Activated naive CD4-positive, alpha-beta T cell treated with Interleukin-2 at 50 U/mL for 16 hours (primary cell): ENCODE measurements around the gene MMP20.

ENCODE experiments used
- DNase-seq: peaks from one replicate; pipeline ENCODE4 v3.0.0-alpha.2; 2020

Gene MMP20

DNA sequence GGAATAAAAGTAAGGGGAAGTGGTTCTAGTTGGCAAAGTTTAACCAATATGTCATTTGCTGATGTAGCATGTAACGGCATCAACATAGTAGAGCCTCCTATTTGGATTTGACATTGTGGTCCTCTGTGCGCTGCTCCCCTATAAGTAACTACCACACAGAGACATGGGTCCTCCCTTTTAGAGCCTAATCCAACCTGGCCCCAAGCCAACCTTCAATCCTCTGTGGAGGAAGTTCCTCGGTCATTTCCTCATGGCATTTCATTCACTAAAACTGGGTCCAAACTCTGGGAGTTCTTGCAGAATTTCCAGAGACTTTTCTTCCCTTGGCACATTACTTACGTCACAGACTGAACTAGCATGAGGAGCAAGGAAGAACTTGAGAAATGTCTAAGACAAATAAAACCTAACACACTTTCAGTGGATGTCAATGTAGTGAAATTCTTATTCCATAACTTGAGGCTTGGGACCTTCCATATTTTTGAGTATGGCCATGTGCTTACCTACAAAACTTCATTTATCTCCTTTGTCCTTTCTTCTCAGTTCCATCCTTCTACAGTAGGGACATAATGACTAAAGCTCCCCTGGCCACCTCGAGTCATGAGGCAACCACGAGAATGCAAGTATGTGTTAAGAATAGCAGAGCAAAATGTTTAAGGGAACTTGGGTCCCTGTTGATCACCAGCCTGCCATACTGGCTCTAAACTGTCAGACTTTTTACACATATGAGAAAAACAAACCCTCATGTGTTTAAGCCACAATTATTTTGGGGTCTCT, 34.7 kb downstream of the MMP20 start:
- DNase-seq: no peak

DNA sequence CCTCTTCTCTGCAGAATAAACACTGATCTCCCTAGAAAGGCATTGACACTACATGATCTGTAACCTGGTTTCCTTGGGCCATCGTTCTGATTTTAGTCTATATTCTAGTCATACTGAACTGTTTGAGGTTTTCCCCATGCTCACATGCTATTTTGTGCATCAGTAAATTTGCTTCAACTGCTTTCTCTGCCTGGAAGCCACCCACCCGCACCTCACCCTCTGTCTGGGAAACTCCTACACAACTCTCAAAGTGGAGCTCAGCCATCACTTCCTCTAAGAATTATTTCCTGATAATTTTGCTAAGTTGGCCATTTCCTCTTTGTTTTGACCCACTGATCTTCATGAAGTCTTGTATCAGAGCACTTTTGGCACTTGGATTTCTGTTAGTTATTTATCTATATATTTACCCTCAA, 36.1 kb downstream of the MMP20 start:
- peak; percentile 14 for DNase-seq

DNA sequence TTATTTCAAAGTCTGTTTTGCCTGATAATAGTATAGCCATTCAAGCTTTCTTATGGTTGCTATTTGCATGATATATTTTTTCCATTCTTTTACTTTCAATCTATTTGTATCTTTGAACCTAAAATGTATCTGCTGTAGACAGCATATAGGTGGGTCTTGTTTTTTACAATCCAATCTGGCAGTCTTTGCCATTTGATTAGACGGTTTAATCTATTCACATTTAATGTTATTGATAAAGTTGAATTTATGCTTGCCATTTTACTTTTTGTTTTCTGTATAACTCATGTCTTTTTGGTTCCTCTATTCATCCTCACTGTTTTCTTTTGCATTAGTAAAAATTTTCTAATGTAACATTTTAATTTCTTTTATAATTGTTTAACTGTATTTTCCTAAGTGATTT, 37.4 kb downstream of the MMP20 start:
- DNase-seq: no peak

DNA sequence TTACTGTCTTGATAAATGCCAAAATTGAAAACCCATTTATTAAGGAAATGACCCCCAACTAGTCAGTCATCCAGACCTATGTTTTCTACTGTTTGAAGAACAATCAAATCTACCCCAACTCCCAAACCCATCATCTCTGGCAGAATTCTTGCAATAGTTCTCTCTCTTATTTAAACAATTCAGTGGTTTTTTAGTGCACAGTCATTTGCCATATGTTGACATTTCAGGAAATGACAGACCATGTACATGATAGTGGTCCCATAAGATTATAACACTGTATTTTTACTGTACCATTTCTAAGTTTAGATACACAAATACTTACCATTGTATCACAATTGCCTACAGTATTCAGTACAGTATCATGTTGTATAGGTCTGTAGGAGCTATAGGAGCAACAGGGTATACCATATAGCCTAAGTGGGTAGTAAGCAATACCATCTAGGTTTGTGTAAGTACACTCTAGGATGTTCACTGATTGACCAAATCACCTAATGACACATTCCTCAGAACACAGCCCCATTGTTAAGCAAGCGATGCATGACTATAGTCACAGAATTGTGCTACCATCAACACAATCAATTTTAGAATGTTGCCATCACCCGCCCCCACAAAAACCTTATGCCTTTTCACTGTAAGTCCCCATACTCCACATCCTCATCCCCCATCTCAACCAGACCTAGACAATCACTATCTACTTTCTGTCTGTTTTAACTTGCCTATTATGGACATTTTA, 41.8 kb downstream of the MMP20 start:
- DNase-seq: no peak

DNA sequence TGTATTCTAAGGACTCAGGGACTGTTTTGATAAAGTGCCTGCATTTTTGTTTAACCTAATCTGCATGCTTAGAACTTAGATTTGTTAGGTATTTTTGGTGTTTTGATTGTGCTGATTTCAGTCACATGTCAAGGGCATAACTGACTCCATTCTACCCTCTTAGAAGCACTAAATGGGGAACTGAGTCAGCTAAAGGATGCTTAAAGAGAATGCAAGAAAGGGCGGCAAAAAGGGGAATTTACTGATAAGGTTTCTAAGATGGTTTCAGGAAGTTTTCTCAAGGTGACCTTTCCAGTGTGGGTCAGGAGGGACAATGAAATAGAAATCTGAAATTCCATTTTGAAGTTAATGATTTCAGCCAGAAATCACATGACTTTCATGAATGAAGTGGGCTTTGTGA, 43.0 kb downstream of the MMP20 start:
- DNase-seq: no peak

DNA sequence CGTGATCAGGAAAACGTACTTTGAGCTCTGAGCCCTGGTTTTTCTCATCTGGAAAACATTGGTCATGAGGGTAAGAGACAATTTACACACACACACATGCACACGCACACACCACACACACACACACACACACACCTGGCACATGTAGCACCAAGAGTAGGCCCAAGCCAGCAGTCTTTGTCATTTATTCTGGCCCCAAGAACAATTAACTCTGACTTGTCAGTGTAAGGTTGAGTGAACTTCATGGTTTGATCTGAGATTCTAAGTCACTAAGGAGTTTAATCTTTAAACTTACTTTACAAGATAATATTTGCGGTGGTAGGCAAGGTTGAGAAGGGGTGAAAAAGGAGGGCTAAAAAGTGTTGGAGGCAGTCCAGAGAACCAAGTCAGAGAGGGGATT, 44.1 kb downstream of the MMP20 start:
- no peak for DNase-seq

DNA sequence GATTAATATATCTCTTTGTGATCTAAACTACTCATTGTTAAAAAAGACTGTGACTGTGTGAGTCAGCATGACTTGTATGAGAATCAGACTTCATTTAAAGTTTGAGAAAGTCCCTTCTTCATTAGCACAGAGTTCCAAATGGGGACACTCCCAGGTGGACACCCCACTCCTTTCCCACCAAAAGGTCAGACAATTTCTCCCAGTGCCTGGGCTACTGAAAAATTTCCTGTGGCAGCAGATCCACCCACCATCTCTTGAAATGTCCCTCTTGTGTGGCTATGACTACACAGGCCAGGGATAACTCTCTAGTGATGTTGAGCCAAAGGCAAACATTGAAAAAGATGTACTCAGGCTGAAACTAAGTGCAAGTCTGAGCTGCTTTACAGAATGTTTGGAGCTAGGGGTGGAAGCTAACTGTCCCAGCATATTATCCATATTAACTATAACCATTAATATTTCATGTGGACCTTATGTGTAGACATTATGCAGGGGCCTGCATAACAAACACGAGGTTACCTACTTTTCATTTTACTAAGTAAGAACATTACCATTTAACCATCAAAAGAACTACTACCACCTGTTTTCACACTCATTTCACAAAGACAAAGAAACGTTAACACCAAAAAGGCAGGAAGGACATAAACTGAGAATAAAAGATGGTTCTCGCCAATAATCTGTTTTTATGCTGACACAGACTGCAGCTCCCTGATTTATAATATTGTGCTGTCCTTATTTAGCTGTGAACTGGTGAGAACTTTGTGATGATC, 44.8 kb downstream of the MMP20 start:
- DNase-seq: no peak

DNA sequence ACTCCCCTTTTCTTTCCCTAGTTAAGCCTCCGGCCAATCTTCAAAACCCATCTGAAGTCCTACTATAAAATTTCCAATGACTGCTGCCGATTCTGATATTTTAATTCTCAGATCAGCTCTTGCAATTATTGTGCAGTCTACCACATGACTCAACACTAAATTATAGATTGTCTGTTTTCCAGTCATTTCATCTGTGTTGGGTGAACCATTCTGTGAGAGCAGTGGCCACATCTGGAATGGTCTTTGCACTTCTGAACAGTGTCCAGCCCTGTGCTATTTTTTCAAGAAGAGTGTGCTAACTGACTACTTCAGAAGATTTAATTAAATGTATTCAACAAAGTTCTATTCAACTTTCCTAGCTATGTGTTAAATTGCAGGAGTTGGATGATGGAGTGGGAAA, 47.4 kb downstream of the MMP20 start:
- DNase-seq: no peak

DNA sequence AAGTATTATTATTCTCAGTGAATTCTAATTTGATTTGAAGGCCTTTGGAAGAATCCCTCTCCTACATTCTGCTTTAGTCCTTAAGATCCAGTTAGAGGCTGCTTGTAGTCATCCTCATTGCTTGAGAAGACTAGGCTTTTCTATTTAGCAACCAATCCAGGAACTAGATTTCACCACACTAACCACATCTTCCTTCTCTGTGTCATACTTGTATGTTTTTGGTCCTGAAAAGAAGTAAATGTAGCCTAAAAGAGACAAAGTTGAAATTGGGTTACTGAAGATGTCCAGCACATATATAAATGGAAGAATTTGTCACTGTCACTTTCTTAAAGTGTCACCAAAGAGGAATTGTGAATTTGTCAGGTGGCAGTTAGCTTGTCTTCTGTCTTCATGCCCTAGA, 48.0 kb downstream of the MMP20 start:
- no peak for DNase-seq

DNA sequence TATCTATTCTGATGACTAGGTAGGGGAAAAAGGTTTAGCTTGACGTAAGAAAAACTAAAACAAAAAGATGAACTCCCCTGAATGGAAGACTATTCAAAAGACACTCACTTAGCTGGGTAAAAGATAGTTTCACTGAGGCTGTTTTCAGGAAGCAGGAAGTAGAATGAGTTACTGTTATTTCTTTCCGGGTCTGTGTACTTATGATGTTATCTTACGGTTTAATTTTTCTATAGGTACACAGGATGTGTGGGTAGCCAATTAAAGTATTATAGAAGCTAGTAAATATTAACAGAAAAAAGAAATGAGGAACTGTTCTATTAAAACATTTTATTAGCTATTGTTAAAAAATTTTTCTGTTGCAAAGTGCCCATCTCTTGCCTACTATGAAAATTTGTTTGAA, 48.8 kb downstream of the MMP20 start:
- DNase-seq: no peak

DNA sequence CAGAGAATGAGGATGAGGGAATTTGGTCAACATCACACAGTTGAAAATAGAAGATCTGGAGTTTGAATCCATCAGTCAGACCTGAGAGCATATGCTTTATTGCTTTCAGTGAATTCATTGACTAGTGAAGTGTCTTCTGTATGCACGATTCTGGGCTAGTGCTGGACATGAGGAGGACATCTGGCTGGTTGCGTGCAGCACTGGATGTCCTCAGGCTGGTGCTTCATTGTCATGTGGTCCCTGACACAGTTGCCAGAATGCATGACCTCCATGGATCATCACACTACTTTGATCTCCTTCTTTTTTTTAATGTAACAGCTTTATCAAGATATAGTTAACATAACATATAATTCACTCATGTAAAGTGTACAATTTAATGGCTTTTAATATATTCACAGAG, 50.1 kb downstream of the MMP20 start:
- DNase-seq: no peak

DNA sequence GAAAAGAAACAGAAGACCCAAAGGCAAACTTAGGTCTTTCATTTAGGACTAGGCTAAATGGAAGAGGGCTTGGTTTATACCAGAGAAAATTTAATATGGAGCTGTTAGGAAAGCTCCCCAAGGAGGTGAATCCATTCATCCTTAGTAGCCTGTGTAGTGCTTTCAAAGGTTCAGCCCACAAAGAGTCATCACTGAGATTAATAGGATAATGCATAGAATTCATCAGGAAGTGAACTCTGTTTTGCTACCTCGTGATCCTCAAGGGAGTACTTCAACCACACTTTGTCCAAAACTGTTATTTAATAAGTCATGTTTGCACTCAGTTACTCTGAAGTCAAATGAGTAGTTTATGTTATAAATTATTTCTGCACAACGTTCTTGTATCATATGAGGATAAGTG, 51.3 kb downstream of the MMP20 start:
- DNase-seq: no peak

DNA sequence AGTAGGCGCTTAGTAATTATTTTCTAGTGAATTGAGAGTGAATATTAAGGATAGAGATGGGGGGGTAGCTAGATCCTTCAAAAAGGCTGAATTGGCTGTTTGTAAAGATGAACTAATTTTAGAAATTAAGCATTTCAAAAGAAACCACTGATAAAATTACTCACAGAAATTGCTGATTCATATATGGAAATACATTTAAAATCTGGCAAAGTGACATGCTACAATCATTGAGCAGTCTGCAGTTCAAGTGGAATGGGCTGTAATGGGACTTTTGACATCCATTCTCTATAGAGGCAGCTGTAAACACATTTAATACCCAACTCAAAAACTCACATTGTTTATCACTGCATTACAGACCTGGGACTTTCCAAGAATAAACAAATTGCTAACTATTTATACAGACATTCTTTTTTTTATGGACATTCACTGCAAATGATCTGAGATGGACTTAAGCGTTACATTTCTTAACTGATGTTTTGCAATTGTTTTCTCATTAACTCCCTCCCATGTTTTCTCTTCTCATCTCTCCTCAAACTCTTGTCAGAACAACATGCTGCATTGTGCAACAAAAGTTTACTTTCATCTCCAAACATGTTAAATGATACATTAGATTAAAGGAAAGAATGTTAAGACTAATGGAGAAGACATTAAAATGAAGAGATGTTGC, 52.4 kb downstream of the MMP20 start:
- DNase-seq: no peak

DNA sequence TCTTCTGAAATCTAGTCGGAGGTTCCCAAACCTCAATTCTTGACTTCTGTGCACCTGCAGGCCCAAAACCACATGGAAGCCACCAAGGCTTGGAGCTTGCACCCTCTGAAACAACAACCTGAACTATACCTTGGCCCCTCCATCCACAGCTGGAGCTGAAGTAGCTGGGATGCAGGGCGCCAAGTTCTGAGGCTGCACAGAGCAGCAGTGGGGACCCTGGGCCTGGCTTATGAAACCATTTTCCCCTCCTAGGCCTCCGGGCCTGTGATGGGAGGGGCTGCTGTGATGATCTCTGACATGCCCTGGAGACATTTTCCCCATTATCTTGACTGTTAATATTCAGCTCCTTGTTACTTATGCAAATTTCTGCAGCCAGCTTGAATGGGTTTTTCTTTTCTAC, 56.3 kb downstream of the MMP20 start:
- no peak for DNase-seq

DNA sequence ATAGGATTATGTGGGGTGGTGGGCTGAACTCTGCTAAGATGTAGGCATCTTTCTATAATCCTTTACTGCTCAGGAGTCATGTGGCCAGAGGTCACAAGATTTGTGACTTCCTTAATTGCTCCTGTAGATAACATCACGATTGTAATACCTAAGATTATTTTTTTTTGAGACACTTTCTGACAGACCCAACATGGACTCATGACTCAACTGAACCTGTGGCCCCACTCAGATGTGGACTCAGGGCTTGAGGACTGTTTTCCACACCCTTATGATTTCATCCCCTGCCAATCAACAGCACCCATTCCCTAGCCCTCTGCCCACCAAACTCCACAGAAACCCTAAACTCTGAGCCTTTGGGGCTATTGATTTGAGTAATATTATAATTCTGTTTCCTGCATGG, 59.0 kb downstream of the MMP20 start:
- no peak for DNase-seq

DNA sequence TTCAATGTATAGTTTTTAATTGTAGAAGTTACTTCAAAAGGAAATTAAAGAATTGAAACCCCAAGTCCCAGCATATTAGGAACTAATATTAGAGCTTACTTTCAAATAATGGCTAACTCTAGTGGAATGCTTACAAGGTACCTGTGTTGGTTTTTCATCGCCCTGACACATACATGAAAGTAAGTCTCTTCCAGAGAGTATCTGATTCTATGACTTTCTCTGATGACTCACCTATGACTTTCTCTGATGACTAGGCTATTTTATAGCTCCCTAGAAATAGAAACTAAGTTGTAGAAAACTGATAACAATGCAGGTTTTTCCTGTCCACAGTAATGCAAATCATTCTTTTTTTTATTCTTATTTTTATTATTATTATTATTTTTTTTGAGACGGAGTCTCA, 61.0 kb downstream of the MMP20 start:
- DNase-seq: no peak

DNA sequence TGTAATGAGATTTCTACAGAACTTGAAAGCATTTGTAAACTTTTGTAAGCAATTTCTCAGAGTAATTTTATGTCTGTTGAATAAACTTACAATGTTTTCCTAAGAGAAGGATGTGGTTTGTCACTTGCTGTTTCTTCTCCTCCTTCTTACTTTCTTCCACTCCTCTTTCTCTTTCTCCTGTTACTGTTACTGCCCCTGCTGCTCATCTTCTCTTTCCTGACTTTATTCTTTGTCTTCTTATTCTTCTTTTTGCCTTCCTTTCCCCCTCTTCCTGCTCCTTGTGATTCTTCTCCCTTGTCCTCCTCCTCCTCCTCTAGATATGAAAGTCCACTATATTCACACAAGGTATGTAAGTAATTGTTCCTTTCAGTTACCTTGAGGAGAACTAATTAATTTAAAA, 63.5 kb downstream of the MMP20 start:
- no peak for DNase-seq

DNA sequence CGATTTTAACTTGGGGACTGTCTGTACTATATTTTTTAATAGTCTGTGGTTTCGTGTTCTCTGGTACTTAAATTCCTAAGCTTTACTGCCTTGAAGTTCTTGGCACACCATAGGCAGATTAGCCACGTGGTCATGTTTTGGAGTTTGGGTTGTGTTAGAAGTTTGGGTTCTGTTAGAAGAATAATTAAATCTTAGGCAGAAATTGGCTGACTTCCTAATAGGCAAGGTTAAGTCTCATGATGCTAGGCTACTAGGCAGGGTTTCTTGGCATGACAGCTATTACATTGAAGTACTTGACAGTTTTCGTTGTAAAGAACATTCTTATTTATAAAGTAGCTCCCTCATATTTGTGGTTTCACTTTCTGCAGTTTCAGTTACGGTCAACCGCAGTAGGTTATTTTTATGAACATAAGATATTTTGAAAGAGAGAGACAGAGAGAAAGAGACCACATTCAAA, 64.5 kb downstream of the MMP20 start:
- no peak for DNase-seq

DNA sequence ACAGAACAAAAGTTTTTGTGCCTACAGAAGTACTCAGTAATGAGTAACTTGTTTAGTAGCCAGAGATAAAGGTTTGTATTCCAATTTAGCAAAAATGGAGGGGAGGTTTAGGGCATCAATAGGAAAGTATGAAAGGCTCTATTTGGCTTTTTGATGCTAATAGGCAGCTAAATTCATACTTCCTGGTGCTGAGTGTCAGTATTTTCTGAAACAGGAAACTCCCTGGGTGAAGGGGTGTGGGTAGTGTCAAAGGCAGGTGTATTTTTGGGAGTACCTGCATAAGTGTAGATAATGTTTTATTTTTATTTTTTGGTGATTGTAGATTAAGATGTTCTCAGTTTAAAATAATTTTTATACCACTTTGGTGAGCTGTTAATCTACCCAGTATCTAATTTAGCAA, 65.3 kb downstream of the MMP20 start:
- no peak for DNase-seq

DNA sequence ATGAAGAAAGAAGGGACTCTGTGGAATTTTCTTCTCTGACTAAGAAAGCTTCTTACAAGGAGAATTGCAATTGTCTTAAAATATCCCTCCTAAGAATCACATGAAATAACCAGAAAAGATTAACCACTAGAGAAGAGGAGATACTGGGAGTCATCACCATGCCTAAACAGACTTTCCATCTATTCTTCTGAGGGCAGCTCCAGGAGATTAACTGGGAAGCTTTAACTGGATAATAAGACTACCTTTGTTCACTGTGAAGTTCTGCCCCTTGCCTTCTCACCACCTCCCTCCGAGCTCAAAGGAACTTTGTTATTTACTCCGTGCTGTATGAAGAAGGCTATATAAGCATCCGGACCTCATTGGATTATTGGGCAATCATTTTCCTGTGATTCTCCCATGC, 70.0 kb downstream of the MMP20 start:
- no peak for DNase-seq

DNA sequence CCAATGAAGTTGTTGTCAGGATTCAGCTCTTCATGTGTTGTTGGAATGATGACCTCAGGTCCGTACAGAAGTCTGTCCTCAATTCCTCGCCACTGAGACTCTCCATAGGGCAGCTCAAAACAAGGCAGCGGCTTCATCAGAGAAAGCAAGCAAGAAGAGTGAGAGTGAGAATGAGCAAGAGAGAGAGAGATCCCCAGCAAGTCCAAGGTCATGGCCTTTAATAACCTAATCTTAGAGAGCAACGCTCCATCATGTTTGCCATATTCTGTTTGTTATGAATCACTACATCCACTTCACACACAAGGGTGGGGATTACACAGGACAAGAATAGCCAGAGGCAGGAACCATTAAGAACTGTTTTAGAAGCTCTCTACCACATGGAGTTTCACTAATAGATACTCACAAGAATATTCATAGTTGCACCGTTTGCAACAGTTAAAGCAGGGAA, 71.3 kb downstream of the MMP20 start:
- no peak for DNase-seq

DNA sequence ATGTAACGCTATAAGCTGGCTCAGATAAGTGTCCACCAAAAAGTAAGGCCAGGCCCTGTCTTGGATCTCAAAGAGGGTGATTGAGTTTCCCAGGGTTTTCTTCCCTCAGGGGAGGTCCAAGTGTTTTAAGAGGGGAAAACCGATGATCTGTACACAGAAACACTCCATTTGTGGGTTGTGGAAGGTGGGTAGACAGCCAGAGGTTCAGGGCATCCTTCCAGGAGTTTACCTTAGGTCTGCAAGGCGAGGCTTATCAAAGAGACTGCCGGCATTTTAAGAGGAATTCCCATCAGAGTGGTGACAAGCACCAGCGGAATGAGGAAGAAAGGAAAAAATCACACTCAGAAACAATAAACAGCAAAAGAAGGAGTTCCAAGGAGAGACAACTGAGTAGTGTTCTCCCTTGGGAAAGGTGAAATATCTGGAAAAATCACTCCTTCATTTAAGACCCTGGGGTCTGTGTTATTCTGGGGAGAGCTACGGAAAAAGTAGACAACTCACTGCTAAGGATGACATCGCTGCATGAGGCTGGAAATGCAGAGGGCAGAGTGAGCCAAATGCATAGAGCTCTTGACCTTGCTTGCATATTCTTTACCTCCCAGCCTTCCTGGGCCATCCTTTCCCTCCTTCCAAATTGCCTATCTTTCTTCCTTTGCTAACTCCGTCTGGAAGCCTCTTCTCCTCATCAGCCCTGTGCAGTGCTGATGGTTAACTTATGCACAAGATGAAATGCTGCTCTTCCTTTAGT, 72.5 kb downstream of the MMP20 start:
- DNase-seq: no peak
